GM19455 (cell line): Measurements from ENCODE around the gene SYNJ2.

Source experiments
- ATAC-seq: cut with Tn5 transposase; IDR thresholded peaks from one replicate; pipeline ENCODE4 v1.9.1; 2021; ENCODE audit not compliant: unreplicated experiment

The SYNJ2 gene

DNA sequence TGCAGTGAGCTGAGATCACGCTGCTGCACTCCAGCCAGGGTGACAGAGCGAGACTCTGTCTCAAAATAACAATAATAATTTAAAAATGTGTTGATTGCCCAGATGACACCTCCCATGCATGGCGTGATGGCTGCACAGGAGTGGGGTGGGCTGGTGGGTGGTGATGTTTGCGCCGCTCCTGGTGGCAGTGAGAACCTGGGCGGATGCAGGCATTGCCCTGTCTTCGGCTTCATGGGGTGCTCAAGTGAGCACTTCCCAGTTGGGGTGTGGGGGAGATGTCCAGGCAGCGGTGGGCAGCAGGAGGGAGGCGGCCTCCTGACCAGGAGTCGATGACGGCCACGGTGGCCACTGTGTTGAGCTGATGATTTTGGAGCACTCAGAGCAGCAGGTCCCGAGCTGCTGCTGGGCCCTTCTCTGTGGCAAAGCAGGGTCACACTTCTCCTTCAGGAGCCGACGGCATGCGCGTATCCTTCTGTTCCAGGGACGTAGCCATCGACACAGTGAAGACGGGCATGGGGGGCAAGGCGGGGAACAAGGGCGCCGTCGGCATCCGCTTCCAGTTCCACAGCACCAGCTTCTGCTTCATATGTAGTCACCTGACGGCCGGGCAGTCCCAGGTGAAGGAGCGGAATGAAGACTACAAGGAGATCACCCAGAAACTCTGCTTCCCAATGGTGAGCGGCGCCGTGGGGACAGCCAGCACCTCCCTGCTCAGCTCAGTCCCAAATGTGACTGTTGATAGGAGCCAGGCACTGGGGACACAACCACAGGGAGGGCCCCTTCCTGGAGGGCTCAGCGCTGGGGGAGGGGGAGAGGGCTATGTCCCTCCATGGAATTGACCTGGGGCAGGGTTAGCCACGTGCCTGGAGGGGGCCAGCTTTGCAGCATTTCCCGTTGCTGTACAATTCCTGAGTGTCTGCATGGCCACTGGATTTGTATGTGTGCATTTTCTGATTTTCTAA is 89.7 kb downstream of the SYNJ2 start:
- no peak for ATAC-seq

DNA sequence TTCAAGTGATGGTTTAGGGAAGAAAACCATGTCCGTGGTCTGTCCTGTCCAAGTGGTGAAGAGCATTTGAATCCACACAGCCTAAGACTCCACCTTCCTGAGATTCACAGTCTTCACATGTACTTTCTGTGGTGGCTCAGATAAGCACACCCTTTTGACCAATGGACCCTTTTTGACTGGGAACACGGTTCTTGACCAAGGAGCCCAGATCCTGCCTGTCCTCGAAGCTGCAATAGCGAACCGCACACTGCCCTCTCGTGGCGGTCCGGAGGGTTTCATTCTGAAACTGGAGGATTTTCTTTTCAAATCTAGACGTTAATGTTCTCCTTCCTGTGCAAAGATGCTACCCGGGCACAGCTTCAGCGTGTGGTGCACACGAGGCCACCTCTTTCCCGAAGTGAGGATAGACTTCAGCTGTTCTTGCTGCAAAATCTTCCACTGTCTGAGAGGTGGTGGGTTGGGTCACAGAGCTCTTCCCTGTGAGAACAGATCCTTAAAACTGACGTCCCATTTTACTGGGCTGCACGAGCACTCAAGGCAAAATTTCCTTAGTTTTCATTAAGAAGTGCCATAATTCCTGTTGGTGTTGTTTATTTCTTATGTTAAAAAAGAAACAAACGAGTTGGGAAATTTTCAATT is 90.5 kb downstream of the SYNJ2 start:
- ATAC-seq: no peak

- no peak for ATAC-seq
Observed at GRCh38 chr6:158073776-158074175, 92.1 kb downstream of the SYNJ2 start.

DNA sequence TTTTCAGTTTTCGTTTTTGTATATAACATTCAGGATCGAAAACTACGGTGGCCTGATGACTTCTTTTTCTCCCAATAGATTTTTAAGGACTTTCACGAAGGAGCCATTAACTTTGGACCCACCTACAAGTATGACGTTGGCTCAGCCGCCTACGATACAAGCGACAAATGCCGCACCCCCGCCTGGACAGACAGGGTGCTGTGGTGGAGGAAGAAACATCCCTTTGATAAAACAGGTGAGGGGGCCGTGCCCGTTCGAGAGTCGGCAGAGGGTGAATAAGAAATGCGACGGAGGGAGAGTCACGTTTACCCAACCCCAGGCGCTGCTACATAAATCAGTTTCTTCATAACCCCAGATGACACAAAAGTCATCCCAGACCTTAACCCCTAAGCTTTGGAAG is 94.9 kb downstream of the SYNJ2 start:
- no peak for ATAC-seq

DNA sequence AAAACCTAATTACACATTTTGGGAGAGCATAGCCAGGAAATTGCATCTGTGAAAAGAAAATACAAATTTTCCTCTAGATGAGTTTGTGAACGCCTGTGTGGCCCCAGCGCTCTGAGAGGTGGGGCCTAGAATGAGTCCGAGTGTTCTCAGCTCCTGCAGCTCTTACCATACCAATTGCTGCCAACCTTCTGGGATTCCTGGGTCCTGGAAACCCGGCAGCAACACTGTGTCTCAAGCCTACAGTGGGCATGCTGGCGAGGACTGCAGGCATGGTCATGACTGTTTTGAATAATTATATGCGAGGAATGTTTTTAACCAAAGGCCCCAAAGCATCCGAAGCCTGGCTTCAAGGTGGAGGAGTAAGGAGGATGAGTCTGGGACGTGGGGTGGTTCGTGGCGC is 96.0 kb downstream of the SYNJ2 start:
- no peak for ATAC-seq

- ATAC-seq: no peak
Observed at GRCh38 chr6:158078320-158078719, 96.7 kb downstream of the SYNJ2 start.

DNA sequence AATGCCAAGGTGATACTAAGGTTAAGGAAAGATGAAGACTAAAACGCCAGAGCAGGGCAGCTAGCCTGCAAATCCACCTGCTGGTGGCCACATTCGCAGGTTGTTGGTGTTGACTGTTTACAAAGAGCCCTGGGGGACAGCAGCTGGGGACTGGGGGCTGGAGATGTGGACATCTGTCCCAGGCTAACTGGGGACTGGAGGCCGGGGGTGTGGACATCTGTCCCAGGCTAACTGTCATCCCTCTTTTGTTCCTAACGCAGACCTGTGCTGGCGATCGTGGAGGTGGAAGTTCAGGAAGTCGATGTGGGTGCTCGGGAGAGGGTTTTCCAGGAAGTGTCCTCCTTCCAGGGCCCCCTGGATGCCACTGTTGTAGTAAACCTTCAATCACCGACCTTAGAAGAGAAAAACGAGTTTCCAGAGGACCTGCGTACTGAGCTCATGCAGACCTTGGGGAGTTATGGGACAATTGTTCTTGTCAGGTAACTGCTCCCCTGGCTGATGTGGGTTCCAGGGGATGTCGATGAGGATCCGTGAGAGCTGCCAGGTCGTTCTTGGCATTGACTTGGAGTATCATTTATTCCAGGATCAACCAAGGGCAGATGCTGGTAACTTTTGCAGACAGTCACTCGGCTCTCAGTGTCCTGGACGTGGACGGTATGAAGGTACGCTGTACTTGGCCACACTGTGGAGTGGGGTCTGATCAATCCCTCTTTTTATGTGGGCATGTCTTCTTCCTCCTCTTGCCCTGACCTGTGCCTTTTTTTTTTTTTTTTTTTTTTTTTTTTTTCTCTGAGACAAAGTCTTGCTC is 99.4 kb downstream of the SYNJ2 start:
- no peak for ATAC-seq

- no peak for ATAC-seq
Observed at GRCh38 chr6:158081657-158081935, 99.9 kb downstream of the SYNJ2 start.

DNA sequence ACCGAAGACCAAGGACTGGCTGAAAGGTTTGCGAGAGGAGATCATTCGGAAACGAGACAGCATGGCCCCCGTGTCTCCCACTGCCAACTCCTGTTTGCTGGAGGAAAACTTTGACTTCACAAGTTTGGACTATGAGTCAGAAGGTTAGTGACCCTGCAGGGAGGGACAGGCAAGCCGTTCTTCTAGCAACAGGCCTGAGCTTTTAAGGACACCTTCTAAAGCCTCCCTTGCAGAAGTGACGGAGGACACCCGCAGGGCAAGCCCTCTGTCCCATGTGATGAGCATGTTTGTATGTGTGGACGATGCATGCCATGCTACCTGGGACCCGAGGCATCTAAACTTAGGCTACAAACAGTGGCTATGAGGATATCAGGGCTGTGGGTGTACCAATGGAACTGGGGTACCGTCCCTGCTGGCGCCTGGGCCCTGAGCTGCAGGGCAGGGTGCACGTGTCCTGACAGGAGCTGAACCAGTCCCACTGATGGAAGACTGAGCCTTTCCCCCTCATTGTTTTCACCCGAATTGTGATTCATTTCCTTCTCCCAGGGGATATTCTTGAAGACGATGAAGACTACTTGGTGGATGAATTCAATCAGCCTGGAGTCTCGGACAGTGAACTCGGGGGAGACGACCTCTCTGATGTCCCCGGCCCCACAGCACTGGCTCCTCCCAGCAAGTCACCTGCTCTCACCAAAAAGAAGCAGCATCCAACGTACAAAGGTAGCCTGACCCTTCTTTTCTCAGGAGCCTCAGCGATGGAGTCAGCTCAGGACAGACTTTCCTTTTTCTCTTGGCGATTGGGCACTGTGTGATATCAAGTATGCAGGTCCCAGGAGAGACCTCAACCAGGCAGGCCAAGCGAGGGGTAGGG is 102.0 kb downstream of the SYNJ2 start:
- ATAC-seq: no peak

DNA sequence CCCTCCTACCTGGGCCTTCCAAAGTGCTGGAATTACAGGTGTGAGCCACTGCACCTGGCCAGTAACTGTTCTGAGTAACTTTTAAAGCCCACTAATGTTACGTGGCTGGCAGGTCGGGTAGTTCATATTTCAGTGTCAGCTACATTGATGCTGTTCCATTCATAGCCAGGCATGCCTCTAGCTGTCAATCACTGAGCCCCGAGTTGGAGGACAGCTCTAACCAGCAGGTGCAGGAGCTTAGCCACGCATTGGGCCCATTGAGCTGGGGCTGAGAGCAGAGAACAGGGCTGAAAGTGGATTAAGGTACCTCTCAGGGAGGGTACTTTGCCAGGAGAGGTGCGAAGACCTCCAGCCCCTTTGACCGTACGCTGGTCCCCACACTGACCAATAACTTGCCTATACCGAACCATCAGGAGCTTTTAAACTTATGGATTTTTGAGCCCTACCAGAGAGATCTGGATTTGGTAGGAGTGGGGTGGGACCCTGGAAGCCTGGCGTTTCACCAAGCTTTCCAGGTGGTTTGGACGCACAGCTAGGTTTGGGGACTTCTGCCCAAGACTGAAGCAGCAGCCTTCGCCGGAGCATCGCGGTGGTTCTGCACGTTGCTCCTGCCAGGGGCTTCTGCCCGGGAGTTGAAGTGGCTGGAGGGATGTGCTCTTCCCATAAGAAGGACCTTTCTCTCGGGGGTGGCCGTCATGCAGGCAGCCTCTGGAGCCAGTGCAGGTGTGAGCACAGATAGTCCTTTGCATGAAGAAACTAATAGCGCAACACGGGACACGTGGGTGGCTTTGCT is 103.8 kb downstream of the SYNJ2 start:
- no peak for ATAC-seq

GRCh38 chr6:158086054-158086503 is 104.4 kb downstream of the SYNJ2 start:
- no peak for ATAC-seq

DNA sequence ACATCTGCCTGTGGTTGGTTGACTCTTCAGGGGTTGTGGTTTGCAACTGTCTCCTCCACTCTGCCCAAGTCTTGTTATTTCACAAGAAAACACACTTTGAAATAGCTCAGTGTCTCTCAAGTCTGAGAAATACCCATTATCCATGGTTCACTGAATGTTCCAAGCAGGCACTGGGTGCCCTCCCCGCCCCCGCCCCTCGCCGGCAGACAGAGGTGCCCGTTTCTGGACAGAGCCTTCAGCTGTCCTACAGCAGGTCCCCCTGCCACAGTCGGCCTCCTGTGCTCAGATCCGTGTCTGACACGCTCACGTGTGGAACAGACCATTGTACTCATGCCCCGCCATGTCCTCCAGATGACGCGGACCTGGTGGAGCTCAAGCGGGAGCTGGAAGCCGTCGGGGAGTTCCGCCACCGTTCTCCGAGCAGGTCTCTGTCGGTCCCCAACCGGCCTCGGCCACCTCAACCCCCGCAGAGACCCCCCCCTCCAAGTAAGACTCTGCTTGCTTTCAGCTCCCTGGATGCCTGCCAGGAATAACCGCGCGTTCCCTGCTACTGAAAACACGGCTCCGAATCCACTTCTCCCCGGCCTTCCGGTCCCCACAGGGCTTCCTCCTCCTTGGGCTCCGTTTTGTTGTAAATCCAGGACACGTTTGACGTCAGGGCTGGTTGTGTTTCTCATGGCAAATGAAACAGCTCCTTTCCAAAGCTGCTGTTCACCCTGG is 105.0 kb downstream of the SYNJ2 start:
- no peak for ATAC-seq

- no peak for ATAC-seq
Observed at GRCh38 chr6:158087224-158087867, 105.7 kb downstream of the SYNJ2 start.

- ATAC-seq: no peak
Observed at GRCh38 chr6:158092806-158093205, 111.1 kb downstream of the SYNJ2 start.

- no peak for ATAC-seq
Observed at GRCh38 chr6:158095031-158095430, 113.4 kb downstream of the SYNJ2 start.

GRCh38 chr6:158095671-158096070 is 114.0 kb downstream of the SYNJ2 start:
- ATAC-seq: no peak

DNA sequence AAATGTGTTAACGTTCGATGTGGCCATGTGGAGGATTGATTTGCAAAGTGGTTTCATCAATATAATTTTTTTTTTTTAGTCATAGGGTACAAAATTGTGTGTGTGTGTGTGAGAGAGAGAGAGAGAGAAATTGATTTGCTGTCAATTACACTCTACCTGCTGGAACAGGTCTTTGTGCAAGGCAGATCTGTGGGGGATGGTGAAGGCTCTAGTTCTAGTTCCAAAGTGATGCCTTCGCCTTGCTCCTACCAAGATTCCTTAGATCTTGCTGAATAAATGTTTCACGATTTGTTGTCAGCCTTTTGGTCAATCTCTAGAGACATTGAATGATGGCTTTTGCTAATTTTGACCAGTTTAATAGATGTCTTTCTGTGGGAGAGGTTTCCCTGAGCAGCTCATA is 121.6 kb downstream of the SYNJ2 start:
- ATAC-seq: no peak

DNA sequence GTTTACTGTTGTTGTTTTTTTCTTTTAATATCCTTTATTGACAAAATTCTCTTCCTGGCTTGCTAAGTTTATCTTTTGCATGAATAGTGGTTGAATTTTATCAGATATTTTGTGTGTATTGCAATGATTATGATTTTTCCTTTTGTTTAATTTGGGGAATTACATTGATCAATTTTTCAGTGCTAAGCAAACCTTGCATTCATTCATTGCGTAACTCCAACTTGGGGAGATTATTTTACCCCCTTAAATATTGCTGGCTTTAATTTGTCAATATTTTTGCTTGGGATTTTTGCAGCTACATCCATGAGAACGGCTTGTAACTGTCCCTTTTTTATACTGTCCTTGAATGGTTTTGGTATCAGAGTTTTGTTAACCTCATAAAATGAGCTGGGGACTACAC is 123.0 kb downstream of the SYNJ2 start:
- ATAC-seq: no peak

DNA sequence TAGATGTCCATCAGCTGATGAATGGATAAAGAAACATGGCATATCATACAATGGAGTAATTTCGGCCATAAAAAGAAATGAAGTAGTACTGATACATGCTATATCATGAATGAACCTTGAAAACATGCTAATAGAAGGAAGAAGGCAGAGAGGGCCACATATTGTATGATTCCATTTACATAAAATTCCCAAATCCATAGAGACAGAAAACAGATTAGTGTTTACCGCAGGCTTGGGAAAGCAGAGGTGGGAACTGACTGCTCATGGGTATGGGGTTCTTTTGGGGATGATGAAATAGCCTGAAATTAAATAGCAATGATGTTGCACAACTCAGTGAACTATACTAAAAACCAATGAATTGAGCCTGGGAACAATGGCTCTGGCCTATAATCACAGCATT is 128.1 kb downstream of the SYNJ2 start:
- no peak for ATAC-seq
